Measurements from ENCODE around the gene GRIK1.

The GRIK1 gene

DNA sequence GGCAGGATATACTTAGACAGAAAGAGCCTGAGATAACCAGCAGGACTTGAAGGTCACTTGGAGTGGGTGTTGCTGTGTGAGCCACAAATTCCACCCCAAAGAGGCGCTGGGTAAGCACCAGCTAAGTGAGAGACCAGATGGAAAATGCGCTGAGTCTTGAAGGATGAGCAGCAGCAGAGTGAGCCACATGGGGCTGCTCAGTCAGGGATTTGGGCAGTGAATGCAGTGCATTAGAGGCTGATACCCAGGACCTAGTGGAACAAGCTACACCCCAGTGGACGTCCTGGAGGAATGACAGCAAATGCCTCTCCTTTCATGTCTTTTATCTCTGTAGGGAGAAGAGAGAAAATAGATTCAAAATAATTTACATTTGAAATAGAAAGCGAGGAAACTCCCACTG is 11.3 kb downstream of the GRIK1 start:
- Histone ChIP-seq H4K20me1 (ENCODE audit: control insufficient read depth, insufficient read depth, low read depth, low read length) (no peaks in the 10 kb centered on the region), H3K4me1 (ENCODE audit: control insufficient read depth, low read length) (no peaks in the 10 kb centered on the region), H3K9me2 (replicated peaks; ENCODE audit: control insufficient read depth, low read length) (no peaks in the 10 kb centered on the region), H3K27ac (ENCODE audit: low read depth, low read length) (no peak overlapping the region), H3F3A (ENCODE audit: control insufficient read depth, insufficient read depth) (no peaks in the 10 kb centered on the region), H3K9me3 (ENCODE audit: control insufficient read depth, insufficient read depth, low read length) (no peaks in the 10 kb centered on the region), H3K27me3 (ENCODE audit: control insufficient read depth, low read length) (no peaks in the 10 kb centered on the region), H3K4me3 (ENCODE audit: low read length) (no peak overlapping the region), H3K4me2 (ENCODE audit: low read length) (no peak overlapping the region), H3K36me3 (ENCODE audit: control insufficient read depth, low read length) (no peaks in the 10 kb centered on the region), H3K79me2 (ENCODE audit: control insufficient read depth, low read length) (no peaks in the 10 kb centered on the region)
- TF ChIP-seq, protein P1, sequence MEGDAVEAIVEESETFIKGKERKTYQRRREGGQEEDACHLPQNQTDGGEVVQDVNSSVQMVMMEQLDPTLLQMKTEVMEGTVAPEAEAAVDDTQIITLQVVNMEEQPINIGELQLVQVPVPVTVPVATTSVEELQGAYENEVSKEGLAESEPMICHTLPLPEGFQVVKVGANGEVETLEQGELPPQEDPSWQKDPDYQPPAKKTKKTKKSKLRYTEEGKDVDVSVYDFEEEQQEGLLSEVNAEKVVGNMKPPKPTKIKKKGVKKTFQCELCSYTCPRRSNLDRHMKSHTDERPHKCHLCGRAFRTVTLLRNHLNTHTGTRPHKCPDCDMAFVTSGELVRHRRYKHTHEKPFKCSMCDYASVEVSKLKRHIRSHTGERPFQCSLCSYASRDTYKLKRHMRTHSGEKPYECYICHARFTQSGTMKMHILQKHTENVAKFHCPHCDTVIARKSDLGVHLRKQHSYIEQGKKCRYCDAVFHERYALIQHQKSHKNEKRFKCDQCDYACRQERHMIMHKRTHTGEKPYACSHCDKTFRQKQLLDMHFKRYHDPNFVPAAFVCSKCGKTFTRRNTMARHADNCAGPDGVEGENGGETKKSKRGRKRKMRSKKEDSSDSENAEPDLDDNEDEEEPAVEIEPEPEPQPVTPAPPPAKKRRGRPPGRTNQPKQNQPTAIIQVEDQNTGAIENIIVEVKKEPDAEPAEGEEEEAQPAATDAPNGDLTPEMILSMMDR (IDR thresholded peaks at IDR 0.05; ENCODE audit: low read depth, low read length, poor library complexity, severe bottlenecking), result no peak

DNA sequence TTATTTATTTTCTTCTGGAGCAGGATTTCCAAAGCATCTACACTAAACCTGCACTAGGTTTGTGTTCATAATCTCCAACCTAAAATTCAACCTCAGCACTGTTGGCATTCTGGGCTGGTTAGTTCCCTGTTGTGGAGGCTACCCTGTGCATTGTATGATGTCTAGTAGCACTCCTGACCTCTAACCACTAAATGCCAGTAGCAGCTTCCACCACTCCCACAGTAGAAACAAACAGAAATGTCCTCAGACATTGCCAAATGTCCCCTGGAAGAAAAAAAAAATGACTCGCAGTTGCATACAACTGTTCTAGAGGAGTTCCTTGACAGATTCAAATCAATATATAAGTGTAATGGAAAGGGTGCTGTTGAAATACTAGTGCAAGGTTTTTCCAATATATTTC is 18.9 kb downstream of the GRIK1 start:
- Histone ChIP-seq H4K20me1 (ENCODE audit: control insufficient read depth, insufficient read depth, low read depth, low read length) (no peaks in the 10 kb centered on the region), H3K9me3 (ENCODE audit: control insufficient read depth, insufficient read depth, low read length) (no peaks in the 10 kb centered on the region), H3F3A (ENCODE audit: control insufficient read depth, insufficient read depth) (no peaks in the 10 kb centered on the region), H3K4me2 (ENCODE audit: low read length) (no peak overlapping the region), H3K9me2 (replicated peaks; ENCODE audit: control insufficient read depth, low read length) (no peaks in the 10 kb centered on the region), H3K4me3 (ENCODE audit: low read length) (no peak overlapping the region), H3K36me3 (ENCODE audit: control insufficient read depth, low read length) (no peaks in the 10 kb centered on the region), H3K27me3 (ENCODE audit: control insufficient read depth, low read length) (no peaks in the 10 kb centered on the region), H3K79me2 (ENCODE audit: control insufficient read depth, low read length) (no peaks in the 10 kb centered on the region), H3K27ac (ENCODE audit: low read depth, low read length) (no peak overlapping the region), H3K4me1 (ENCODE audit: control insufficient read depth, low read length) (no peaks in the 10 kb centered on the region)
- TF ChIP-seq EZH2phosphoT487 (IDR thresholded peaks at IDR 0.05; ENCODE audit: borderline replicate concordance, low read length), result no peak
- TF ChIP-seq, protein P1 (IDR thresholded peaks at IDR 0.05; ENCODE audit: low read depth, low read length, poor library complexity, severe bottlenecking), result no peak

DNA sequence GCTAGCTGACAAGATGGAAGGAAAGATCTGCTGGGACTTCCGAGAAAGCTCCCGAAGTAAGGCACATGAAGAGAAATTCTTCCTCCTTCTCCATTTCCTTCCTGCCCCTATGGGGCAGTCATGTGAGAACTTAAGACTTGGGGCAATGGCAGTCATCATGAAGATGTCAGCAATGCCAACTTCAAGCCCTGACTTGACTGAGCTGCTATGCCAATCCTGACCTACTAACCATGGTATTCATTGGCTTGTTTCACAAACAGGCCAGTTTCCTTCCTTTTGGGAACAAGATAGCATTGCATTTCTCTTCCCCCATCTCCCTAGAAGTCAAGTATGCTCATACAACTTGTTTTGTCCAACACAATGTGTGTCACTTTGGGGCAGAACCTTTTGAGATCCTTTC is 25.5 kb downstream of the GRIK1 start:
- Histone ChIP-seq H3K4me1 (ENCODE audit: control insufficient read depth, low read length) (no peaks in the 10 kb centered on the region), H3K9me3 (ENCODE audit: control insufficient read depth, insufficient read depth, low read length) (no peaks in the 10 kb centered on the region), H3K27ac (ENCODE audit: low read depth, low read length) (no peak overlapping the region), H3K9me2 (replicated peaks; ENCODE audit: control insufficient read depth, low read length) (no peaks in the 10 kb centered on the region), H3K4me2 (ENCODE audit: low read length) (no peak overlapping the region), H3K36me3 (ENCODE audit: control insufficient read depth, low read length) (no peaks in the 10 kb centered on the region), H3K79me2 (ENCODE audit: control insufficient read depth, low read length) (no peaks in the 10 kb centered on the region), H3K27me3 (ENCODE audit: control insufficient read depth, low read length) (no peaks in the 10 kb centered on the region), H3F3A (ENCODE audit: control insufficient read depth, insufficient read depth) (no peaks in the 10 kb centered on the region), H4K20me1 (ENCODE audit: control insufficient read depth, insufficient read depth, low read depth, low read length) (no peaks in the 10 kb centered on the region), H3K4me3 (ENCODE audit: low read length) (no peak overlapping the region)
- TF ChIP-seq, protein P1 (IDR thresholded peaks at IDR 0.05; ENCODE audit: low read depth, low read length, poor library complexity, severe bottlenecking), result no peak
- TF ChIP-seq EZH2phosphoT487 (IDR thresholded peaks at IDR 0.05; ENCODE audit: borderline replicate concordance, low read length), result no peak

DNA sequence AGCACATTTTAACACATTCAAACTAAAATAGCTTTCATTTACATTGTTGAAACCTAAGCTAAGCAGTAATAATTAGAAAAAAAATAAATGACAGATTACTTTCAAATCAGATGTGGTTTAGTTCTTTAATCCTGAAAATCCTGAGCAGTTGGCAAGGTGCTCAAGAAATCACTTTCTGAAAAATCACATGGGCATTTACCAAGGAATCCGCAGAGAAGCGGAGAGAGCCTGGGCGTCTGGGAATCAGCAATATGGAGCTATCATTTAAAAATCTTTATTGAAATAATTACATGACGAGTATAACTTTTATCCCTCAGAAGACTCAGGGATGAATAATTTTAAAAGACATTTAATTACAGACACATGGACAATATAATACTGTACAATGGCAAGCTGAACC is 30.2 kb downstream of the GRIK1 start:
- no peaks in the 10 kb centered on the region for H3K27me3 ChIP-seq (ENCODE audit: control insufficient read depth, low read length)
- no peaks in the 10 kb centered on the region for H3K9me3 ChIP-seq (ENCODE audit: control insufficient read depth, insufficient read depth, low read length)
- H3K4me1 ChIP-seq (ENCODE audit: control insufficient read depth, low read length), result no peaks in the 10 kb centered on the region
- H3K27ac ChIP-seq (ENCODE audit: low read depth, low read length), result no peak overlapping the region
- no peaks in the 10 kb centered on the region for H3F3A ChIP-seq (ENCODE audit: control insufficient read depth, insufficient read depth)
- no peak for TF ChIP-seq EZH2phosphoT487 (IDR thresholded peaks at IDR 0.05; ENCODE audit: borderline replicate concordance, low read length)
- TF ChIP-seq, protein P1 (IDR thresholded peaks at IDR 0.05; ENCODE audit: low read depth, low read length, poor library complexity, severe bottlenecking), result no peak
- H3K4me2 ChIP-seq (ENCODE audit: low read length), result no peak overlapping the region
- no peaks in the 10 kb centered on the region for H4K20me1 ChIP-seq (ENCODE audit: control insufficient read depth, insufficient read depth, low read depth, low read length)
- H3K36me3 ChIP-seq (ENCODE audit: control insufficient read depth, low read length), result no peaks in the 10 kb centered on the region
- no peaks in the 10 kb centered on the region for H3K9me2 ChIP-seq (replicated peaks; ENCODE audit: control insufficient read depth, low read length)
- H3K4me3 ChIP-seq (ENCODE audit: low read length), result no peak overlapping the region
- no peaks in the 10 kb centered on the region for H3K79me2 ChIP-seq (ENCODE audit: control insufficient read depth, low read length)

Measured in DOHH2 (cell line).